Left lung (tissue), 10 donors: ENCODE measurements around the gene TXNRD2. TPM values are rescaled to one million over a fixed set of nuclear protein-coding genes. Genes with fewer than 3 reads are reported as not detected.

ENCODE experiments used
- ATAC-seq: fragments of 200-7000 bp; cut with Tn5 transposase; one replicate; pipeline ENCODE4 v1.9.1; 2020; ENCODE audit warnings: moderate library complexity
- DNase-seq, 4 donors: peaks; one replicate each; pipeline ENCODE4 v3.0.0-alpha.2; 2013 to 2020
- H3K27ac ChIP-seq, 2 donors: fragments of 200-600 bp; sonication (generic) in 1 of 2; one replicate each; pipeline versions ENCODE4 v1.5.0 to v1.8.0; 2020 to 2021
- H3K27me3 ChIP-seq, 2 donors: fragments of 200-600 bp; sonication (generic) in 1 of 2; one replicate each; pipeline versions ENCODE4 v1.5.0 to v1.8.0; 2020 to 2021
- H3K36me3 ChIP-seq, 2 donors: fragments of 200-600 bp; sonication (generic) in 1 of 2; one replicate each; pipeline versions ENCODE4 v1.5.0 to v1.8.0; 2020 to 2021
- H3K4me1 ChIP-seq, 2 donors: fragments of 200-600 bp; one replicate each; pipeline ENCODE4 v1.8.0; 2021
- H3K4me3 ChIP-seq, 2 donors: fragments of 200-600 bp; sonication (generic) in 1 of 2; one replicate each; pipeline versions ENCODE4 v1.5.0 to v1.8.0; 2020 to 2021; ENCODE audit warnings: mild to moderate bottlenecking in 1 of 2
- H3K9me3 ChIP-seq, 2 donors: fragments of 200-600 bp; sonication (generic) in 1 of 2; one replicate each; pipeline versions ENCODE4 v1.5.0 to v1.8.0; 2020 to 2021
- CTCF ChIP-seq, 2 donors: fragments of 200-600 bp; sonication (generic) in 1 of 2; IDR thresholded peaks; one replicate each; pipeline versions ENCODE4 v1.5.0 to v1.8.0; 2021; ENCODE audit warnings: antibody characterized with exemption in 2 of 2
- intact Hi-C, 2 donors: fragments of 100-400 bp; cut with DNase I; formaldehyde crosslinking; loops; one replicate each; pipeline versions ENCODE4 v1.11.2 to v1.14.2; 2022
- microRNA-seq, 2 donors: library from miRNA; unstranded; fragments of <30 nt; microRNA quantifications; one replicate each; pipeline ENCODE4, GENCODE V29; 2019
- polyA plus RNA-seq, 6 donors: library from polyadenylated mRNA; unstranded; fragments of 120-200 nt; gene quantifications; one replicate each; pipeline ENCODE4 v1.2.1, GENCODE V29; 2013; ENCODE audit not compliant: insufficient read length in 6 of 6
- total RNA-seq, 2 donors: library from RNA; stranded (reverse); fragmentation: NEBNext Ultra II Directional; extraction: Animal tissue kit (Norgen Biotek cat#: 25700); gene quantifications; one replicate each; pipeline ENCODE4 v1.2.1, GENCODE V29; 2021
- donor health status: DM: no; HTN: yes; CAD: no.
- donor health status: DM: no; HTN: no; CAD: no.

Gene TXNRD2
- total and polyA plus RNA-seq, 8 donors = 17.6 to 42.8 (median 22.2) TPM

GRCh38 chr22:19831016-19831415, 110.6 kb downstream of the TXNRD2 start:
- DNase-seq (no peak), ATAC-seq (no peak)
- no peaks in the 10 kb centered on the region for H3K27me3 ChIP-seq
- no peaks in the 10 kb centered on the region for H3K9me3 ChIP-seq
- H3K4me1 ChIP-seq = no peaks in the 10 kb centered on the region
- TF ChIP-seq CTCF (IDR thresholded peaks at IDR 0.05) = no peak
- H3K27ac ChIP-seq = no peak overlapping the region
- H3K4me3 ChIP-seq = no peak overlapping the region
- intact Hi-C loops = no loop called here
- no peaks in the 10 kb centered on the region for H3K36me3 ChIP-seq

DNA sequence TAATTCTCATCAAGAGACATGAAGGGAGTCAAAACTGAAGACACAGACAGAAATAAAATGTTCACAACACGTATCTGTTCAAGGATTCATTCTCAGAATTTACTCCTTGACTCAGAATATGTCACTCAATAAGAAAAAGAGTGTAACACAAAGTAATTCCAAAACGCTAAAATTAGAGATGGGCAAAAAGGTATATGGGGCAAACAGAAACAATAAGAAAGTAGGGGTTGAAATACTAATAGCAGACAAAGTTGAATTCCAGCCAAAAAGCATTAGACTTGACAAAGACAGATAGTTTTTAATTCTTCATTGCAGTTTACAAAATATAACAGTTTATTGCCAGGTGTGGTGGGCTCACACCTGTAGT, 113.6 kb downstream of the TXNRD2 start:
- H3K9me3 ChIP-seq = no peaks in the 10 kb centered on the region
- no peak overlapping the region for H3K27ac ChIP-seq
- H3K27me3 ChIP-seq = no peaks in the 10 kb centered on the region
- H3K4me3 ChIP-seq = no peak overlapping the region
- ATAC-seq (no peak), DNase-seq (no peak)
- TF ChIP-seq CTCF (IDR thresholded peaks at IDR 0.05) = no peak
- intact Hi-C loops = no loop called here
- H3K4me1 ChIP-seq = peaks cover 0 to 8% of the 10 kb centered on the region in 2 donors
- H3K36me3 ChIP-seq = no peaks in the 10 kb centered on the region

DNA sequence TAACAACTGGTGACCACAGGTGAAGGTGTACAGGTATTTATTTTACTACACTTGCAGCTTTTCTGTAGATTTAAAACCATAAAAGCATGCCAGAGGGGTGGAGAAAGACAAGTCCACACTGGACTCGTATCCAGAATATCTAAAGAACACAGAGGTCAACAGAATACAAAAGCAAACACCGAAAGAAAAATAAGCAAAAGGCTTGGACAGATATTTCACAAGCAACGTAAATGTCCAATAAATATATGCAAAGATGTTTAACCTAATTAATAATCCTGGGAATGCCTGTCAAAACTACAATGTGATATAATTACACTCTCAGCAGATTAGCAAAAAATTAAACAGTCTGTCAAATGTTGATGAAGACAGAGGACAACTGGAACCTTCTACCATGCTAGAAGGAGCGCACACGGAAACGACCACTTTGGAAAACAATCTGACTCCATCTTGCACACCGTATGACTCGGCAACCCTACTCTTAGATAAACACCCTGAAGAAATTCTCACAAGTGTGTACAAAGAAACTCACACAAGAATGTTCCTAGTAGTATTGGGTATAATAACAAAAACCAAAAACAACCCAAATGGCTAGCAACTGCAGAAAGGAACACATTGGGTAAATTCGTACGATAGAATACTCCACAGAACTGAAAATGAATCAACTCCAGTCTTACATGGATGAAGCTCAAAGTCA, 114.1 kb downstream of the TXNRD2 start:
- no peak for ATAC-seq
- no peaks in the 10 kb centered on the region for H3K9me3 ChIP-seq
- no peak overlapping the region for H3K4me3 ChIP-seq
- no peak for DNase-seq
- intact Hi-C loops = no loop called here
- no peaks in the 10 kb centered on the region for H3K27me3 ChIP-seq
- no peaks in the 10 kb centered on the region for H3K36me3 ChIP-seq
- peaks cover 0 to 8% of the 10 kb centered on the region in 2 donors for H3K4me1 ChIP-seq
- no peak for TF ChIP-seq CTCF (IDR thresholded peaks at IDR 0.05)
- H3K27ac ChIP-seq = no peak overlapping the region

DNA sequence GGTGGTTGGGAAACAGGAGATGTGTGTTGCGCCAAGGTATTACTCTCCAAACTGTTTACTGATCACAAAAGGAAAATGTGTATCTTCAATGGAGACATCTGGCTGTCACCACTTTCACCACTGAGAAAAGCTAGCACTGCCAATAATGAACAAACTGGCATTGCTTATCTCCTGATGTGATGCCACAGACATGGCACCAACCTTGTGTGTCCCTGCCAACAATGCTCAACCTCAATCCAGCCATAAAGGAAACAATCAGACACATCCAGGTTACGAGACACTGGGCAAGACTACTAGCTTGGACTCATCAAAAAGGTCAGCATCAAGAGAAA, 115.0 kb downstream of the TXNRD2 start:
- TF ChIP-seq CTCF (IDR thresholded peaks at IDR 0.05) = no peak
- intact Hi-C loops = no loop called here
- no peak overlapping the region for H3K4me3 ChIP-seq
- no peaks in the 10 kb centered on the region for H3K27me3 ChIP-seq
- H3K36me3 ChIP-seq = no peaks in the 10 kb centered on the region
- peaks cover 0 to 8% of the 10 kb centered on the region in 2 donors for H3K4me1 ChIP-seq
- ATAC-seq = no peak
- DNase-seq = peak in 1 of 4 donors; percentile 1
- H3K9me3 ChIP-seq = no peaks in the 10 kb centered on the region
- H3K27ac ChIP-seq = no peak overlapping the region

- no peak for ATAC-seq
- DNase-seq = peak in 1 of 4 donors; percentile 2
- H3K27ac ChIP-seq = no peak overlapping the region
- H3K27me3 ChIP-seq = no peaks in the 10 kb centered on the region
- intact Hi-C loops = no loop called here
- no peaks in the 10 kb centered on the region for H3K36me3 ChIP-seq
- H3K4me1 ChIP-seq = peaks cover 0 to 8% of the 10 kb centered on the region in 2 donors
- no peak for TF ChIP-seq CTCF (IDR thresholded peaks at IDR 0.05)
- H3K9me3 ChIP-seq = no peaks in the 10 kb centered on the region
- no peak overlapping the region for H3K4me3 ChIP-seq
These were observed 115.6 kb downstream of the TXNRD2 start for GRCh38 chr22:19825904-19826618.

Small RNA genes within 50 kb of the gene (microRNA-seq; reads per million reads assigned to microRNA genes)
- gene MIR4761 = 0 reads per million in 2 donors

Other genes starting within 250 kb of the TXNRD2 start
- 10 to 100 TPM; 14.6 to 20.3 TPM for gene SEPTIN5, start 227.3 kb downstream of the TXNRD2 start, total RNA-seq
- 10 to 100 TPM; 56.6 to 80.0 (median 65.0) TPM for gene SEPTIN5, start 227.3 kb downstream of the TXNRD2 start, polyA plus RNA-seq
- 1 to 10 TPM in 1 of 2 donors, not detected in 1; 3.6 TPM for gene GP1BB, start 218.3 kb downstream of the TXNRD2 start, total RNA-seq
- gene GP1BB, start 218.3 kb downstream of the TXNRD2 start, polyA plus RNA-seq = 10 to 100 TPM in 1 of 6 donors, 1 to 10 TPM in 5; 3.3 to 11.1 (median 6.3) TPM
- 10 to 100 TPM in 1 of 2 donors, 1 to 10 TPM in 1; 4.4 to 11.2 TPM for gene TBX1, start 181.0 kb downstream of the TXNRD2 start, total RNA-seq
- gene TBX1, start 181.0 kb downstream of the TXNRD2 start, polyA plus RNA-seq = 10 to 100 TPM in 3 of 6 donors, 1 to 10 TPM in 3; 6.9 to 12.2 (median 10.4) TPM
- 1 to 10 TPM; 6.7 to 7.9 TPM for gene GNB1L, start 86.9 kb downstream of the TXNRD2 start, total RNA-seq
- 1 to 10 TPM; 4.3 to 7.2 (median 5.2) TPM for gene GNB1L, start 86.9 kb downstream of the TXNRD2 start, polyA plus RNA-seq
- gene RTL10, start 86.9 kb downstream of the TXNRD2 start, total RNA-seq = 10 to 100 TPM; 21.4 to 28.0 TPM
- 10 to 100 TPM; 18.4 to 34.7 (median 29.5) TPM for gene RTL10, start 86.9 kb downstream of the TXNRD2 start, polyA plus RNA-seq
- 100 to 1,000 TPM; 191 to 249 TPM for gene COMT, start within 50 bp of the TXNRD2 start, total RNA-seq
- gene COMT, start within 50 bp of the TXNRD2 start, polyA plus RNA-seq = 100 to 1,000 TPM in 3 of 6 donors, 10 to 100 TPM in 3; 90.1 to 121 (median 97.2) TPM
- 10 to 100 TPM; 18.2 to 22.4 TPM for gene ARVCF, start 75.0 kb upstream of the TXNRD2 start, total RNA-seq
- 10 to 100 TPM; 21.0 to 40.3 (median 26.7) TPM for gene ARVCF, start 75.0 kb upstream of the TXNRD2 start, polyA plus RNA-seq
- 10 to 100 TPM; 45.9 to 47.2 TPM for gene TANGO2, start 79.3 kb upstream of the TXNRD2 start, total RNA-seq
- gene TANGO2, start 79.3 kb upstream of the TXNRD2 start, polyA plus RNA-seq = 10 to 100 TPM; 10.9 to 17.2 (median 12.6) TPM
- gene DGCR8, start 138.4 kb upstream of the TXNRD2 start, total RNA-seq = 10 to 100 TPM; 28.9 to 34.9 TPM
- 10 to 100 TPM; 42.2 to 63.2 (median 46.8) TPM for gene DGCR8, start 138.4 kb upstream of the TXNRD2 start, polyA plus RNA-seq
- 100 to 1,000 TPM in 1 of 2 donors, 10 to 100 TPM in 1; 63.7 to 111 TPM for gene RANBP1, start 174.3 kb upstream of the TXNRD2 start, total RNA-seq
- 100 to 1,000 TPM; 134 to 184 (median 154) TPM for gene RANBP1, start 174.3 kb upstream of the TXNRD2 start, polyA plus RNA-seq
- 10 to 100 TPM; 40.9 to 60.4 TPM for gene TRMT2A, start 175.4 kb upstream of the TXNRD2 start, total RNA-seq
- 10 to 100 TPM; 39.3 to 54.9 (median 46.6) TPM for gene TRMT2A, start 175.4 kb upstream of the TXNRD2 start, polyA plus RNA-seq
- 10 to 100 TPM; 63.0 to 81.8 TPM for gene ZDHHC8, start 190.0 kb upstream of the TXNRD2 start, total RNA-seq
- gene ZDHHC8, start 190.0 kb upstream of the TXNRD2 start, polyA plus RNA-seq = 10 to 100 TPM; 34.4 to 56.1 (median 43.7) TPM
- gene CCDC188, start 209.2 kb upstream of the TXNRD2 start, total RNA-seq = 1 to 10 TPM; 1.1 to 1.4 TPM
- gene CCDC188, start 209.2 kb upstream of the TXNRD2 start, polyA plus RNA-seq = 1 to 10 TPM; 1.1 to 3.9 (median 2.0) TPM